ENCODE data around the gene GRAMD4. TPM values are rescaled to one million over a fixed set of nuclear protein-coding genes. Genes with fewer than 3 reads are reported as not detected.
"Not testable (repeated sequence)": the region's sequence is repeated elsewhere in the genome, so short reads cannot be mapped to it uniquely, and the experiment has no call there.

GRAMD4 gene
- total RNA-seq, 1 experiment from 2014 or later = 17.1 TPM

DNA sequence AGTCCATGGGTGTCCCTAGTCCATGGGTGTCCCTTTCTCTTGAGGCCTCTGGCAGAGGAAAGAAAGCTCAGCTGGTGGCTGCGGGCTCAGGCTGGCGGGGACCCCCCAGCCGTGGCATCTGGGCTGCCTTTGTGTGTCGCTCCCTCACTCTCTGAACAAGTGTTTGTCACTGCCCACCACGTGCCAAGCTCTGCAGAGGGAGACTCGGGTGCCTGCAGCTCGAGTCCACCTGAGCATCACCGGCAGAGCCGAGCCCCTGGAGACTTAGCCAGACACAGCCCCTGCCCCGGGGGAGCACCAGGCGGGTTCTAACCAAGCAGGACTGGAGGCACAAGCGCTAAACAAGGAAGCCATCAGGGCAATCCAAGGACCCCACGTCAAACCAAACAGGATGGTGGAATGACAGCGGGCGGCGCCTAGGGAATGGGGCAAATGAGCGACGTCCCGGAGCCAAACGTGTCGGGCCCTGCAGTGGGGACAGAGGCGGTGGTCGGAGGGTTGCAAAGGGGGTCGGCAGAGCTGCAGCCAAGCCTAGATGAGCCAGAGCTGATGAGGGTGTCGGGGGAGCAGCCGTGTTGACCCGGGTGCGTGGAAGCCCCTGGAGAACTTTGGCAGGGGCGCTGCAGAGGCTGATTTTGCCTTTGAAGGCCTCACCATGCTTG, 2.1 kb upstream of the GRAMD4 start:
- Histone ChIP-seq H3K27me3 (ENCODE audit: control insufficient read depth, insufficient read depth, low read length) (no peaks in the 10 kb centered on the region), H3K4me3 (ENCODE audit: insufficient read depth, low read depth, low read length) (no peak overlapping the region), H3K36me3 (replicated peaks; ENCODE audit: control insufficient read depth, insufficient read depth, low read length) (no peaks in the 10 kb centered on the region)
- DNase-seq = no peak

- no peaks in the 10 kb centered on the region for H3K27me3 ChIP-seq (ENCODE audit: control insufficient read depth, insufficient read depth, low read length)
- no peaks in the 10 kb centered on the region for H3K36me3 ChIP-seq (replicated peaks; ENCODE audit: control insufficient read depth, insufficient read depth, low read length)
- no peak for DNase-seq
- no peak overlapping the region for H3K4me3 ChIP-seq (ENCODE audit: insufficient read depth, low read depth, low read length)
Measured at GRCh38 chr22:46618667-46619066, 1.5 kb upstream of the GRAMD4 start.

GRCh38 chr22:46619240-46619829, 851 bp upstream of the GRAMD4 start:
- Histone ChIP-seq H3K27me3 (ENCODE audit: control insufficient read depth, insufficient read depth, low read length) (no peaks in the 10 kb centered on the region), H3K36me3 (replicated peaks; ENCODE audit: control insufficient read depth, insufficient read depth, low read length) (no peaks in the 10 kb centered on the region), H3K4me3 (ENCODE audit: insufficient read depth, low read depth, low read length) (no peak overlapping the region)
- no peak for DNase-seq

DNA sequence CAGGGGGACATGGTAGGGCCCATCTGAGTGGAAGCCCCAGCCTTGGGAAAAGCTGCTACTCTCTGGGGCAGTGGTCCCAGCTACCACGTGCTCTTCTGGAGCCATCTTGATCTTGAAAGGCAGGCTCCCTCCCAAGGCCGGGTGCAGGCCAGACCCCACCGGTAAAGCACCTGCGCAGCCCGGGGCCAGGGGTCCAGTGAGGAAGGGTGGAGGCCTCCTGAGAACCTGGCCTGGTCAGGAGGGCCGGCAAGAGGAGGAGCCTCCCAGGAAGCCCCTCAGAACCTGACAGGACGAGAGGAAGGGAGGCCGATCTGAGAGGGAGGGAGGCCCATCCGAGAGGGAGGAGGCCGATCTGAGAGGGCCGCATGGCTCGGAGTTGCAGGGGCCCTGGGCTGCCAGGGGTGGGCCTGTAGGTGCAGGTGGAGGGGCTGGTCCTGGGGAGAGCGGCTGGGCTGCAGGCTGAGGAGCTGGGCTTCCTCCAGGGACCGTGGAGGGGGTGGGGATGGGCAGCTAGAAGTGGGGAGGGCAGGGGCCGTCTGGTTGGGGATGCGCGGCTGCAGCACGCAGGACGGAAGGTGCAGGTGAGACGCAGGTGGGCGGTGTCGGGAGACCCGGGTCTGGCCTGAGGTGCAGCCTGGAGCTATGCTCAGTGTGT, 529 bp downstream of the GRAMD4 start:
- no peaks in the 10 kb centered on the region for H3K27me3 ChIP-seq (ENCODE audit: control insufficient read depth, insufficient read depth, low read length)
- no peaks in the 10 kb centered on the region for H3K36me3 ChIP-seq (replicated peaks; ENCODE audit: control insufficient read depth, insufficient read depth, low read length)
- no peak for DNase-seq
- no peak overlapping the region for H3K4me3 ChIP-seq (ENCODE audit: insufficient read depth, low read depth, low read length)

DNA sequence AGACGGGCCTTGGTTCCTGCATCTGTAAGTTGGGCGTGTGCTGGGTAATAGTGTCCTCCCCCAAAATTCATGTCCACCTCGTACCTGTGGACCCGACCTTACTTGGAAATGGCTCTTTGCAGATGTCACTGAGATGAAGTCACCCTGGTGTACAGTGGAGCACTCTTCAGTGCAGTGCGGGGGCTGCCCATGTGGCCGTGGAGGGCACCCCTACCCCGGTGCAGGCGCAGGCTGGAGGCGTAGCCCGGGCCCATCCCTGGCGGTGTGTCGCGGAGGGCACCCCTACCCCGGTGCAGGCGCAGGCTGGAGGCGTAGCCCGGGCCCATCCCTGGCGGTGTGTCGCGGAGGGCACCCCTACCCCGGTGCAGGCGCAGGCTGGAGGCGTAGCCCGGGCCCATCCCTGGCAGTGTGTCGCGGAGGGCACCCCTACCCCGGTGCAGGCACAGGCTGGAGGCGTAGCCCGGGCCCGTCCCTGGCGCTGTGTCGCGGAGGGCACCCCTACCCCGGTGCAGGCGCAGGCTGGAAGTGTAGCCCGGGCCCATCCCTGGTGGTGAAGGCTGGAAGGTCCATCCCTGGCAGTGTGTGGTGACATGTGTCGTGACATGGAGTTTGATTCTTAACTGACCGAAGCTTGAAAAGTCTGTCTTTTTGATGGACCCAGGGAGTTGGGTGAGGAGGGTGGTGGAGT, 1.2 kb downstream of the GRAMD4 start:
- H3K36me3 ChIP-seq (replicated peaks; ENCODE audit: control insufficient read depth, insufficient read depth, low read length); H3K27me3 ChIP-seq (ENCODE audit: control insufficient read depth, insufficient read depth, low read length); DNase-seq; H3K4me3 ChIP-seq (ENCODE audit: insufficient read depth, low read depth, low read length): not testable (repeated sequence)

- DNase-seq = no peak
- no peak overlapping the region for H3K4me3 ChIP-seq (ENCODE audit: insufficient read depth, low read depth, low read length)
- no peaks in the 10 kb centered on the region for H3K36me3 ChIP-seq (replicated peaks; ENCODE audit: control insufficient read depth, insufficient read depth, low read length)
- no peaks in the 10 kb centered on the region for H3K27me3 ChIP-seq (ENCODE audit: control insufficient read depth, insufficient read depth, low read length)
Measured at GRCh38 chr22:46622081-46622521, 1.9 kb downstream of the GRAMD4 start.

GRCh38 chr22:46625113-46625842, 5.1 kb downstream of the GRAMD4 start:
- Histone ChIP-seq H3K27me3 (ENCODE audit: control insufficient read depth, insufficient read depth, low read length) (no peaks in the 10 kb centered on the region), H3K4me3 (ENCODE audit: insufficient read depth, low read depth, low read length) (no peak overlapping the region), H3K36me3 (replicated peaks; ENCODE audit: control insufficient read depth, insufficient read depth, low read length) (no peaks in the 10 kb centered on the region)
- DNase-seq = peak; percentile 56

GRCh38 chr22:46625843-46626349, 5.7 kb downstream of the GRAMD4 start:
- DNase-seq = peak; percentile 58
- no peaks in the 10 kb centered on the region for H3K36me3 ChIP-seq (replicated peaks; ENCODE audit: control insufficient read depth, insufficient read depth, low read length)
- H3K4me3 ChIP-seq (ENCODE audit: insufficient read depth, low read depth, low read length) = no peak overlapping the region
- H3K27me3 ChIP-seq (ENCODE audit: control insufficient read depth, insufficient read depth, low read length) = no peaks in the 10 kb centered on the region

DNA sequence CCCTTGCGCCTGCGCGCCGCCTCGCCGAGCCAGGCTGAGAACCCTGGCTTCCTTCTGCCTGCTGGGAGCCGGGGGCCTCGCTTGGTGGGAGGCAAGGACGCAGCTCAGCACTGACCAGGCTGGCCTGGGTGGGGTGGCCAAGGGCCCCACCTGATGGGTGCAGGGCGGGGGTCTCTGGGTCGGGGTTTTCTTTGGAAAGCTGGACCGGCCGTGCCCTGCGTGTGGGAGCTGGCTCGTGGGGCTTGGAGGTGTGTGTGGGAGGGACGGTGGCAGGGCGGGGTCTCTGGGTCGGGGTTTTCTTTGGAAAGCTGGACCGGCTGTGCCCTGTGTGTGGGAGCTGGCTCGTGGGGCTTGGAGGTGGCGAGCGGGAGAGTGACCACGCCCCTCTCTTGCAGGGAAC, 6.2 kb downstream of the GRAMD4 start:
- Histone ChIP-seq H3K27me3 (ENCODE audit: control insufficient read depth, insufficient read depth, low read length) (no peaks in the 10 kb centered on the region), H3K4me3 (ENCODE audit: insufficient read depth, low read depth, low read length) (no peak overlapping the region)
- no peak for DNase-seq

DNA sequence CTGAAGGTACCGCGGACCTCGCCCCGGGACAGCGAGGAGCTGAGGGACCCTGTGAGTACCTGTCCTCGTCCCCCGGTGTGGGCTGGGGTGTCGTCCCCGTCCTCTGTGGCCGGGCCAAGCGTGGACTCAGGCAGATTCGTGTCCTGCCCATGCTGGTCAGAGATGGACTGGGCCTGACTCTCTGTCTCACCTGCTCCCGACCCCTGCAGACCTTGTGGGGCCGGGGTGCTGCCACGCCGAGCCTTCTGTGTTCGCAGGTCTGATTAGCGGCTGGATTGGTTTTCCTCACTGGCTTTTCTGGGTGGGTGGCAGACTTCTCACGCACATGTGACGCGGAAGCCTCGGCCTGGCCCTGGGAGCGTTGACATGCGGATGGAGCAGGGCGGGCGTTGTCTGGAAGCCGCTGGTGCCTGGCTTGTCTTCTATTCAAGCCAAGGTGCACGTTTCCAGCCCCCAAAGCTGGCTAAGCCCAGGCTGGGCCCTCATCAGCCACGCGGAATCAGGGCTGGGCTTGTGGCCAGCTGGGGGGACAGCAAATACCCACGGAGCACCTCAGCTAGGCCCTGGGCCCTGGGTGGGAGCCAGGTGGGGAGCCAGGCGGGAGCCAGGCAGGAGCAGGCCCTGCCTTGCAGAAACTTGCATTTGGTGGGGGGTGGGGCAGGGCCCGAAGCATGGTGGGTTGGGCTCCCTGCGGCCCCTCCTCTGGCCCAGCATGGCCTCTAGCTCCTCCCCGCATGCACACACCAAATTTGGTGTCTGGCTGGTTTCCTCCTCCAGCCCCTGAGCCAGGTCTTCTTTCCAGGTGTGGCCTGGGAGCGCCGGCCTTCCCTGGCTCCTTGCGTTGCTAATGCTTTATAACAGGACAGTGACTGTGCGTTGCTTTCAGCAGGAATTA, 7.0 kb downstream of the GRAMD4 start:
- Histone ChIP-seq H3K27me3 (ENCODE audit: control insufficient read depth, insufficient read depth, low read length) (no peaks in the 10 kb centered on the region), H3K36me3 (replicated peaks; ENCODE audit: control insufficient read depth, insufficient read depth, low read length) (no peaks in the 10 kb centered on the region), H3K4me3 (ENCODE audit: insufficient read depth, low read depth, low read length) (no peak overlapping the region)
- peak; percentile 99 for DNase-seq

More for the DNA sequence above, 6.2 kb downstream of the GRAMD4 start:
- H3K36me3 ChIP-seq (replicated peaks; ENCODE audit: control insufficient read depth, insufficient read depth, low read length) = no peaks in the 10 kb centered on the region

DNA sequence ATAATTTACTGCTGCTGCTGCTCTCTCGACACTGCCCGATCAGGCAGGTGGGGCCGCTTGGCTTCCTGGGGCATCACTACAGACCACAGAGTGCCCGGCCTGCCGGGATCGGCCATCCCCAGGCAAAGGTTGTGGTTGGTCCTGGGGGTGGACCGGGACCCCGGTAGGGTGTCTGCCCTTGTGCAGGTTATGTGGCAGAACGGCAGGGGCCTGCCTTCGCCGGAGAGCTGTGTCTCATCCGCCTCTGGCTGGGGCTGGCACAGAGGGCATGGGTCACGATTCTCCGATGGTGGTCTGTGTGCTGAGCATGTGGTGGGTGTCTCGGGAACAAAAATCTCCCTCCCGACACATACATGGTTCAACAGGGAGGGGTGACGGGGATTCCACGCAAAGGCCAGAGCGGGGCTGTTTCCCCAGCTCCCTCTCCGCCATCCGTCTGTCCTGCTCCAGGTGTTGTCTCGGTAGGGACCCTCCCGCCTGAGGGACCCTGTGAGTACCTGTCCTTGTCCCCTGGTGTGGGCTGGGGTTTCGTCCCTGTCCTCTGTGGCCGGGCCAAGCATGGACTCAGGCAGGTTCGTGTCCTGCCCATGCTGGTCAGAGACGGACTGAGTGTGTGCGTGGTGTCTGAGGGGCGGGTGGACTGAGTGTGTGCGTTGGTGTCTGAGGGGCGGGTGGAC, 7.8 kb downstream of the GRAMD4 start:
- H3K4me3 ChIP-seq (ENCODE audit: insufficient read depth, low read depth, low read length) = no peak overlapping the region
- H3K36me3 ChIP-seq (replicated peaks; ENCODE audit: control insufficient read depth, insufficient read depth, low read length) = no peaks in the 10 kb centered on the region
- no peak for DNase-seq
- H3K27me3 ChIP-seq (ENCODE audit: control insufficient read depth, insufficient read depth, low read length) = no peaks in the 10 kb centered on the region

GRCh38 chr22:46628756-46629155, 8.6 kb downstream of the GRAMD4 start:
- H3K36me3 ChIP-seq (replicated peaks; ENCODE audit: control insufficient read depth, insufficient read depth, low read length) = no peaks in the 10 kb centered on the region
- H3K4me3 ChIP-seq (ENCODE audit: insufficient read depth, low read depth, low read length) = no peak overlapping the region
- H3K27me3 ChIP-seq (ENCODE audit: control insufficient read depth, insufficient read depth, low read length) = no peaks in the 10 kb centered on the region
- no peak for DNase-seq

DNA sequence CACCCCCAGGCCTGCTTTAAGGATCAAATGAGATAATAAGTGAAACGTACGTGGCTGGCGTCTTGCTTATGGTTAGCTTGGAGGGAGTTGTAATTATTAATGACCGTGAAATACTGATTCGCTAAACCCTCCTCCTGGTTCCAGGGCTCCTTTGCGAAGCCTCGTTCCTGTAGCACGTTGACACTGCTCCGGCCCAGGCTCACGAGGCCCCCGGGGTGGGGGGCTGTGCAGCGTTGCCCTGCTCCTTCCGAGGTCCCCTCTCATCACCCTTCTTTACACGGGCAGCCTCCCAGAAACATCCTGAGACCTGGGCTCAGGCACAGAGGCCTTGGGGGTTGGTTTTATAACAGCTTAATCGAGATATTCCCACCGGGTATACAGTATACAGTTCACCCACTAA, 9.1 kb downstream of the GRAMD4 start:
- H3K27me3 ChIP-seq (ENCODE audit: control insufficient read depth, insufficient read depth, low read length) = no peaks in the 10 kb centered on the region
- H3K4me3 ChIP-seq (ENCODE audit: insufficient read depth, low read depth, low read length) = no peak overlapping the region

More for the DNA sequence above, 9.1 kb downstream of the GRAMD4 start:
- H3K36me3 ChIP-seq (replicated peaks; ENCODE audit: control insufficient read depth, insufficient read depth, low read length) = no peaks in the 10 kb centered on the region
- DNase-seq = no peak

Data from H7 (cell line).